ENCODE measurements around the gene KNTC1.
"Not testable (repeated sequence)": the region's sequence is repeated elsewhere in the genome, so short reads cannot be mapped to it uniquely, and the experiment has no call there.

Gene KNTC1

GRCh38 chr12:122643207-122643805, 116.3 kb downstream of the KNTC1 start:
- DNase-seq, result no peak

- no peak for DNase-seq
Measured at GRCh38 chr12:122646517-122647217, 119.6 kb downstream of the KNTC1 start.

- no peak for DNase-seq
Measured at GRCh38 chr12:122651520-122652224, 124.6 kb downstream of the KNTC1 start.

- DNase-seq, result not testable (repeated sequence)
Measured at GRCh38 chr12:122653291-122653690, 126.2 kb downstream of the KNTC1 start.

GRCh38 chr12:122656298-122656697, 129.2 kb downstream of the KNTC1 start:
- no peak for DNase-seq

GRCh38 chr12:122659579-122659978, 132.5 kb downstream of the KNTC1 start:
- no peak for DNase-seq

- no peak for DNase-seq
Measured at GRCh38 chr12:122661246-122661645, 134.2 kb downstream of the KNTC1 start.

GRCh38 chr12:122661938-122662337, 134.9 kb downstream of the KNTC1 start:
- DNase-seq, result no peak

- no peak for DNase-seq
Measured at GRCh38 chr12:122665349-122665748, 138.3 kb downstream of the KNTC1 start.

GRCh38 chr12:122665759-122666158, 138.7 kb downstream of the KNTC1 start:
- no peak for DNase-seq

GRCh38 chr12:122668268-122668667, 141.2 kb downstream of the KNTC1 start:
- no peak for DNase-seq

GRCh38 chr12:122669397-122670070, 142.5 kb downstream of the KNTC1 start:
- DNase-seq, result no peak

GRCh38 chr12:122672515-122672914, 145.5 kb downstream of the KNTC1 start:
- DNase-seq, result no peak

Measured in anterior cingulate cortex (tissue), 58 donors.